BE2C (cell line): Measurements from ENCODE around the gene MORC3.
"Not testable (repeated sequence)": the region's sequence is repeated elsewhere in the genome, so short reads cannot be mapped to it uniquely, and the experiment has no call there.

Experiments used
- DNase-seq: peaks from one replicate; pipeline ENCODE4 v3.0.0-alpha.2; 2020
- H3K27me3 ChIP-seq: fragments of 250-450 bp; sonication (Bioruptor Pico); 2 replicates; pipeline ENCODE4 v1.5.1; 2020; ENCODE audit warnings: mild to moderate bottlenecking
- H3K36me3 ChIP-seq: fragments of 250-450 bp; sonication (Bioruptor Pico); 2 replicates; pipeline ENCODE4 v1.5.1; 2020; ENCODE audit warnings: mild to moderate bottlenecking
- H3K4me1 ChIP-seq: fragments of 250-450 bp; sonication (Bioruptor Pico); 2 replicates; pipeline ENCODE4 v1.5.1; 2020
- H3K4me3 ChIP-seq: 2 replicates; pipeline ENCODE4 v1.5.1; 2011; ENCODE audit warnings: low read depth, low read length
- H3K9me3 ChIP-seq: fragments of 250-450 bp; sonication (Bioruptor Pico); 2 replicates; pipeline ENCODE4 v1.5.1; 2020
- TF ChIP-seq, protein P1 (sequence below): IDR thresholded peaks from 2 replicates; pipeline ENCODE4 v1.5.1; 2012; ENCODE audit warnings: mild to moderate bottlenecking, low read depth, low read length

The MORC3 gene

DNA sequence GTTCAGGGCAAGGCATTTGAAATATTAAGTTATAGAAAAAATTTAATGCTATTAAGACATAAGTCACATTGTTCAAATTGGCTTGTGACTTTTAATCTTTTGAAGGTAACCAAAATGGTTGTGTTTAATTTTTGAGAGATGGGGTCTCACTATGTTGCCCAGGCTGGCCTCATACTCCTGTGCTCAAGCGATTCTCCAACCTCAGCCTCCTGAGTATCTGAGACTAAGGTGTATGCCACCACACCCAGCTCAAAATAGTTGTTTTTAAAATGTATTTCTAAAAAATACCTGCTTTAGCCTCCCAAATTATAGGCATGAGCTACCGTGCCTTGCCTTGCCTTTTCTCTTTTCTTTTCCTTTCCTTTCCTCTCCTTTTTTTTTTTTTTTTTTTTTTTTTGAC lies 39.2 kb downstream of the MORC3 start:
- Histone ChIP-seq H3K36me3 (peaks cover 16% of the 10 kb centered on the region), H3K27me3 (no peaks in the 10 kb centered on the region), H3K4me3 (no peak overlapping the region), H3K9me3 (no peaks in the 10 kb centered on the region), H3K4me1 (no peaks in the 10 kb centered on the region)
- DNase-seq = no peak
- TF ChIP-seq, protein P1, sequence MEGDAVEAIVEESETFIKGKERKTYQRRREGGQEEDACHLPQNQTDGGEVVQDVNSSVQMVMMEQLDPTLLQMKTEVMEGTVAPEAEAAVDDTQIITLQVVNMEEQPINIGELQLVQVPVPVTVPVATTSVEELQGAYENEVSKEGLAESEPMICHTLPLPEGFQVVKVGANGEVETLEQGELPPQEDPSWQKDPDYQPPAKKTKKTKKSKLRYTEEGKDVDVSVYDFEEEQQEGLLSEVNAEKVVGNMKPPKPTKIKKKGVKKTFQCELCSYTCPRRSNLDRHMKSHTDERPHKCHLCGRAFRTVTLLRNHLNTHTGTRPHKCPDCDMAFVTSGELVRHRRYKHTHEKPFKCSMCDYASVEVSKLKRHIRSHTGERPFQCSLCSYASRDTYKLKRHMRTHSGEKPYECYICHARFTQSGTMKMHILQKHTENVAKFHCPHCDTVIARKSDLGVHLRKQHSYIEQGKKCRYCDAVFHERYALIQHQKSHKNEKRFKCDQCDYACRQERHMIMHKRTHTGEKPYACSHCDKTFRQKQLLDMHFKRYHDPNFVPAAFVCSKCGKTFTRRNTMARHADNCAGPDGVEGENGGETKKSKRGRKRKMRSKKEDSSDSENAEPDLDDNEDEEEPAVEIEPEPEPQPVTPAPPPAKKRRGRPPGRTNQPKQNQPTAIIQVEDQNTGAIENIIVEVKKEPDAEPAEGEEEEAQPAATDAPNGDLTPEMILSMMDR = no peak

DNA sequence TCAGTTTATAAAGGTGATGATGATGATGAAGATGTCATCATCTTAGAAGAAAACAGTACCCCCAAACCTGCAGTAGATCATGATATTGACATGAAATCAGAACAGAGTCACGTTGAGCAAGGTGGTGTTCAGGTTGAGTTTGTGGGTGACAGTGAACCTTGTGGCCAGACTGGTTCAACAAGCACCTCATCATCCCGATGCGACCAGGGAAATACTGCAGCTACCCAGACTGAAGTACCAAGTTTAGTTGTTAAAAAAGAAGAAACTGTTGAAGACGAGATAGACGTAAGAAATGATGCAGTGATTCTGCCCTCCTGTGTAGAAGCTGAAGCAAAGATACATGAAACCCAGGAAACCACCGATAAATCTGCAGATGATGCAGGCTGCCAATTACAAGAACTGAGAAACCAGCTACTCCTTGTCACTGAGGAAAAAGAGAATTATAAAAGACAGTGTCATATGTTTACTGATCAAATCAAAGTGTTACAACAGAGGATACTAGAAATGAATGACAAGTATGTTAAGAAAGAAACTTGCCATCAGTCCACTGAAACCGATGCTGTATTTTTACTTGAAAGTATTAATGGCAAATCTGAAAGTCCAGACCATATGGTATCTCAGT lies 49.2 kb downstream of the MORC3 start:
- no peak overlapping the region for H3K4me3 ChIP-seq
- TF ChIP-seq, protein P1 = no peak
- peaks cover 35% of the 10 kb centered on the region for H3K36me3 ChIP-seq
- H3K9me3 ChIP-seq = no peaks in the 10 kb centered on the region
- DNase-seq = no peak
- no peaks in the 10 kb centered on the region for H3K27me3 ChIP-seq
- H3K4me1 ChIP-seq = no peaks in the 10 kb centered on the region

DNA sequence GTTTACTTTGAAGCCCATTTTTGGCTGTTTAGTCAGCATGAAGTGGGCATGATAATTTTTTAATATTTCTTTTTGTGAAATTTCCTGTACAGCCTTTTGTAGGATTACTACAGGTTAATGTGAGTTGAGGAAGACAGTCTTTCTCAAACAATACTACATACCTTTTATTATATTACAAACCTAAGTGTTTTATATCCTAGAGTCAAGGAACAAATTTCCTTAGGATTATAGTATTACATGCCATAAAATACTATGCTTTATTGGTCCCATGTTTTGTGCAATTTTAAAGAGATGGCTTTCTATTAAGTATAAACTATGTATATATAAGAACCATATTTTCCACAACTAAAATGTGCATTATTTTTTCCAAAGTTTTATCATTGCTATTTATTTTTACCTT lies 56.0 kb downstream of the MORC3 start:
- DNase-seq = no peak
- Histone ChIP-seq H3K36me3 (peaks cover 25% of the 10 kb centered on the region), H3K4me3 (no peak overlapping the region), H3K4me1 (no peaks in the 10 kb centered on the region), H3K27me3 (no peaks in the 10 kb centered on the region), H3K9me3 (no peaks in the 10 kb centered on the region)
- TF ChIP-seq, protein P1 = no peak

DNA sequence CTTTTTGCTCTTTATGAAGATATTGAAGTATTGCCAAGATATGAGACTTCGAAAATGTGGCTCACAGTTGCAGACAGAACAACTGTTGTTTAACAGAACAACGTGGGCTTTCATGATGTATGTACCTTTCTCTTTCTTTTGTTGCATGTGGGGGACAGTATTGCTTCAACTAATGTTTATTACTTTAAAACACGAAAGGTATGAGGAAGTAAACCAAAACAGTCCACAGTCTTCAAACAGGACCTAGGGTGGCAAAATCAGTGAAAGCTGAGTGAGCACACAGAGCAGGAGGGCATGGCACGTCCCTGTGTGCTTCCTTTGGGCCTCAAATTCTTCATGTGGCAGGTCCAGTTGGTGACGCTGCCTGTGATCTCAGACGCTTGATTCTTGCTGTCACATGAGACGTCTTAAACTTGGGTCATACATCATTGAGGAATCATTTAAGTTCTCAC lies 57.4 kb downstream of the MORC3 start:
- Histone ChIP-seq H3K27me3 (no peaks in the 10 kb centered on the region), H3K36me3 (peaks cover 19% of the 10 kb centered on the region)

DNA sequence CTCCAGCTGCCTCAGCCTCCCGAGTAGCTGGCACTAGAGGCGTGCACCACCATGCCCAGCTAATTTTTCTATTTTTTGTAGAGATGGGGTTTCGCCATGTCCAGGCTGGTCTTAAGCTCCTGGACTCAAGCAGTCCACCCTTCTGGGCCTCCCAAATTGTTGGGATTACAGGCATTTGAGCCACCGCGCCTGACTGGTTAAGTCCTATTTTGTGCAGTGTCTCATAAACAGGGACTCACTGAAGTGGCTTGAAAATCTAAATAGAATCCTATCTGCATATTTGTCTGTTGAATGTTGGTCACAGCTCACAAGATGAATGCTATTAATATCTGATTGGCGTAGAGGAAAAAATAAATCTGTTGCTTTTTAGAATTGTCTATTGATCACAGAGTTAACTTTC lies 59.3 kb downstream of the MORC3 start:
- Histone ChIP-seq H3K36me3 (peaks cover 7% of the 10 kb centered on the region; the same call in 1 of the 2 replicates), H3K4me1 (no peaks in the 10 kb centered on the region), H3K27me3 (no peaks in the 10 kb centered on the region), H3K9me3 (no peaks in the 10 kb centered on the region), H3K4me3 (no peak overlapping the region)
- TF ChIP-seq, protein P1 = no peak
- no peak for DNase-seq

More for the DNA sequence above, 57.4 kb downstream of the MORC3 start:
- DNase-seq = no peak
- Histone ChIP-seq H3K4me3 (no peak overlapping the region), H3K4me1 (no peaks in the 10 kb centered on the region), H3K9me3 (no peaks in the 10 kb centered on the region)
- TF ChIP-seq, protein P1 = no peak

DNA sequence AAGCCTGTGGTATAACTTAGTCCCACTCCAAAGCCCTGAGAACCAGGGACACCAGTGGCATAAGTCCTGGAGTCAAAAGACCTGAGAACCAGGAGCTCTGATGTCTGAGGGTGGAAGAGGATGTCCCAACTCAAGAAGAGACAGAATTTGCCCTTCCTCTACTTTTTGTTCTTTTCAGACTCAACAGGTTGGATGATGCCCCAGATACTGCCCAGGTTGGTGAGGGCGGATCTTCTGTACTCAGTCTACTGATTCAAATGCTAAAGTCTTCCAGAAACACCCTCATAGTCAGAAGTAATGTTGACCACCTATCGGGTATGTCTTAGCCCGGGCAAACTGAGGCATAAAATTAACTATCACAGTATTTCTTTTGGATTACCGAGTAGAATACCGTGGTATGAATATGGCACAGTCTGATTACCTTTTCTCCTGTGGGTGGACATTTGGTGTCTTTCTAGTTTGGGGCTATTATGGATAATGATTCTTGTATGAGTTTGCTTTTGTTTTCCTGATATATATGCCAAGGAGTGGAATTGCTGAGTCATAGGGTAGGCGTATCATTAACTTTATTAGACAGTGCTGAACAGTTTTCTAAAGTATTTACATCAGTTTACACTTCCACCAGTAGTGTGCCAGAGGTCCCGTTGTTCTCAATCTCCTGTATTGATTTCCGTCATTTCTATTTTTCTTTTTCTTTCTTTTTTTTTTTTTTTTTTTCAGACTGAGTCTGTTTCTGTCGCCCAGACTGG lies 62.0 kb downstream of the MORC3 start:
- no peaks in the 10 kb centered on the region for H3K9me3 ChIP-seq
- DNase-seq = no peak
- no peaks in the 10 kb centered on the region for H3K4me1 ChIP-seq
- H3K36me3 ChIP-seq = peaks cover 5% of the 10 kb centered on the region; the same call in 1 of the 2 replicates
- no peaks in the 10 kb centered on the region for H3K27me3 ChIP-seq
- H3K4me3 ChIP-seq = no peak overlapping the region
- TF ChIP-seq, protein P1 = no peak

DNA sequence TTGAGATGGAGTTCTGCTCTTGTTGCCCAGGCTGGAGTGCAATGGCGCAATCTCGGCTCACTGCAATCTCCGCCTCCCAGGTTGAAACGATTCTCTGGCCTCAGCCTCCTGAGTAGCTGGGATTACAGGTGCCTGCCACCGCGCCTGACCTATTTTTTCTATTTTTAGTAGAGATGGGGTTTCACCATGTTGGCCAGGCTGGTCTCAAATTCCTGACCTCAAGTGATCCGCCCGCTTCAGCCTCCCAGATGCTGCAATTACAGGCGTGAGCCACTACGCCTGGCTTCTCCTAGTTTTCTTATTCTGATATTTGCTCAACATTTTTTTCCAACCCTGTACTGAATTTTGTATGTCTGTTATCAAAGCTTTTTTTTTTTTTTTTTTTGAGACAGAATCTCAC lies 62.7 kb downstream of the MORC3 start:
- not testable (repeated sequence) for H3K9me3 ChIP-seq

More for the DNA sequence above, 62.7 kb downstream of the MORC3 start:
- not testable (repeated sequence) for DNase-seq, H3K36me3 ChIP-seq, H3K4me1 ChIP-seq, H3K27me3 ChIP-seq, H3K4me3 ChIP-seq
